Measurements from ENCODE around the gene CACNA1C.

The CACNA1C gene

DNA sequence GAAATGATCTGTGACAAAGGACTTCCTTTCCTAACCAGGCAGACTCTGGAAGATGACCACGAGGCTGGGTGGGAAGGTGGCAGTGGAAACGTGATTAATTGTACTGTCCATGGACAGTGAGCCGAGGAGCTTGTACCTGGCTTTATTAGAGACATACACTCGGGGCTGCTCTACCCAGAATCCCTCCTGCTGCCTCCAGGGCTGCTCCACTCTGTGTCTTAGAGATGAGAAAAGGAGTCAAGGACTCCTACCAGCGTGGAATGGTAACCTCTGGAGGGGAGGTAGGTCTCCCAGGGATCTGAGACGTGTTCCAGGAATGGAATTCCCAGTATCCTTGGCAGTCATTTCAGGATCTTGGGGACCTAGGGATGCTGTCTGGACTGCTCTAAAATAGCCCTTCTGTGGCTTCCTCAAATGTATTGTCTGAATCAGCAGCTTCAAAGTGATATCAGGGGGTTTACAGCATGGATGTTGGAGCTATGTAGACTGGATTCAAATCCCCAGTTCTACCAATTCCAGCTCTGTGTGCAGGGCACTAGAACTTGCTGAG lies 237.8 kb downstream of the CACNA1C start:
- DNase-seq (ENCODE audit: low spot score) (no peak), FAIRE-seq (peak; percentile 67)

GRCh38 chr12:2291182-2291832 lies 238.5 kb downstream of the CACNA1C start:
- DNase-seq (ENCODE audit: low spot score), result peak; percentile 89
- peak; percentile 5 for FAIRE-seq

- DNase-seq (ENCODE audit: low spot score) (no peak), FAIRE-seq (no peak)
Observed at GRCh38 chr12:2291947-2292346, 239.2 kb downstream of the CACNA1C start.

DNA sequence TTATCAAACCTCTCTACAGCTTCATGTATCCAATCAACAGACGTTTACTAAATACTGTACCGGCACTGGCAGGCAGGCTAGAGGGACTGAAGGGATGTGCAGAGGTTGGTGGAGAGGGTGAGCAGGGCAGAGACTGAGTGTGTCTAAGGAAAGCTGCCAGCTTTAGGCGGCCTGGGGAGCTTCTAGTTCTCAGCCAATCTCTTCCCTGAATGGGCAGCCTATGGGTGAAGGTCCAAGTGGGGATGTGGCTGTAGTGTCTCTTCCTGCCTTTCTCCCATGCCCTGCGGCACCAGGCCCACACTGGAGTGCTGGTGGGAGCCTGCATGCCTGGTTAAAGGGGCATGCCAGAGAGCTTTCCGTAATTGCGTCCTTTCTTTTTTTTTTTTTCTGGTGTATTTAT lies 239.8 kb downstream of the CACNA1C start:
- no peak for DNase-seq (ENCODE audit: low spot score)
- FAIRE-seq, result no peak

DNA sequence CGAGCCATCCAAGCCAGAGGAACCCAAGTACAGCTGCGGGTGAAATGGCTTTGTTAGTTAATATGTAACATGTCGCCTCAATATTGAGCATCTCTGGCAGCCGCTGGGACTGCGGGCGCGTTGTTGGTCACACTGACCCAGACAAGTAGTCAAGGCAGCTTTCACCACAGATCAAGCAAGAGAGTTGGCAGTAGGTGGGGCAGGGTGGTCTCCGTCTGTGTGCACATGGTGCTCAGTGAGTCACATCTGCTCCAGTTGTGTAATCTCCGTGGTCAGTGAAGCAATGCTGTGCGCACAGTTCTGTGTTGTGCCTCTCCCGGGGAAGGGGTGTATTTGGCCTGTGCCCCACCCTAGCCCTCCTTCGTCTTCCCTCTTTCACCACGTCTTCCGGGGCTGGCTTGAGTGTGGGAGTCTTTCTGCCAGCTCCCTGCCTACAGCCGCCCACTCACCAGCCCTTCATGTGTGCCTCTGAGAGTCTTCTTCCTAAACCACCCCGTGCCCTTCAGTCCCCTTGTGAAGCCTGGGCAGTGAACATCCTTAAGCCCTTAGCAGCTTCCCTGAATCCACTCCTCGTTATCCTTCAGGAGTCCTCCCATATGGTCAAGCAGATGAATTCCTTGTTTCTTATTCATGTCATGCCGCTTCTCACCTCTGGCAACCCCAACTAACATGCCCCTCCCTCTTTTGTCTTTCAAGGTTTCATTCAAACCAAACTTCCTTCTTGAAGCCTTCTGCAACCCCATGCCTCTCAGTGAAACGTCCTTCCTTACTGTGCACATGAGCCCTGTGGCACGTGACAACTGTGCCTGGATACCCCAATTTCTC lies 242.1 kb downstream of the CACNA1C start:
- FAIRE-seq, result peak; percentile 91
- DNase-seq (ENCODE audit: low spot score), result no peak

- FAIRE-seq (no peak), DNase-seq (ENCODE audit: low spot score) (no peak)
Observed at GRCh38 chr12:2295941-2296461, 243.2 kb downstream of the CACNA1C start.

GRCh38 chr12:2297004-2297403 lies 244.2 kb downstream of the CACNA1C start:
- no peak for DNase-seq (ENCODE audit: low spot score)
- FAIRE-seq, result no peak

GRCh38 chr12:2297658-2298057 lies 244.9 kb downstream of the CACNA1C start:
- DNase-seq (ENCODE audit: low spot score) (no peak), FAIRE-seq (no peak)

DNA sequence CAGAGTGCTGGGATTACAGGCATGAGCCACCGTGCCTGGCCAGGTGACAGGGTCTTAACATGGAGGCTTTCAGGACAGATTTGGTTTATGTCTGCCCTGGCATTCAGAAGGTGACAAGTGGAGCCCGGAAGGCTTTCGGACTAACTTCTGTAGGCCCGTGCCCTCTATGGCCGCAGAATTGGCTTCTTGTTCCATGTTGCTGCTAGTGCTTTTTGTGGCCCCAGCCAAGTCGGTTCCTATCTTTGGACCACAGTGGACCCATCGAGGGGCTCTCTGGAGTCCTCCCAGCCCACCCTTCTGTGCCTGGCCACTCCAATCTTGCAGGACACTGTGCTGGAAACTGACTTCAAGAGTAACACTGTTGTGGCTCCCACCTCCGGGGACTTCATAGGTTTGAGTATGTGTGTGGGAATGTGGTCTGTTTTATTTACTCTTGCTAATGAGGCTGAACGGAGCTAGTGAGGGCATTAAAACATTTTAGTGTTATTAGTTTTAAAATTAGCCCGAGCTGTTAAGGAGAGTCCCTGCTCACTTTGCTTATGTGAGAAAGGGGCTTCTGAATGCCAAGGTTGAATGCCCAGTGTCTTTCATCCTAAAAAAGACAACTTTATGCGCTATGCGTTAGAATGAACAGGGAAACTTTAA lies 245.9 kb downstream of the CACNA1C start:
- FAIRE-seq (no peak), DNase-seq (ENCODE audit: low spot score) (no peak)

- DNase-seq (ENCODE audit: low spot score), result no peak
- no peak for FAIRE-seq
Observed at GRCh38 chr12:2299206-2299605, 246.4 kb downstream of the CACNA1C start.

GRCh38 chr12:2300168-2300567 lies 247.4 kb downstream of the CACNA1C start:
- DNase-seq (ENCODE audit: low spot score) (no peak), FAIRE-seq (no peak)

DNA sequence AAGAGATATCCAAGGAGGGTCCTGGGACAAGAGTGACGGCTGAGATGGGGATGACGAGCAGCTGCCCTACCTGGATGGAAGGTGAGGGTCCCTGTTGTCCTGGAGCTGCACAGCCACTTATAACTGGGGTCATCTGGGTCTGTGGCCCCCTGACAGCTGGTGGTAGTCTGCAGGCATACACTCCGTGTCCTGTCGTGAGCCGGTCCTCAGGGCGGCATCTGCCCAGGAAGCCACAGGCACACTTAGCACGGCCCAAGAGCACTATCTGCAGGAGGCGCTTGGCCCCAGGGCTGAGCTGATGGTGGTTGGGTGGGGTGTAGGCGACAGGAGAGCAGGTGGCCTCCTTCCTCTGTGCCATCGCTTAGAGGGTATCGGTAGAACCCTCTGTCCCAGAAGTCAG lies 248.1 kb downstream of the CACNA1C start:
- DNase-seq (ENCODE audit: low spot score), result no peak
- peak; percentile 13 for FAIRE-seq

DNA sequence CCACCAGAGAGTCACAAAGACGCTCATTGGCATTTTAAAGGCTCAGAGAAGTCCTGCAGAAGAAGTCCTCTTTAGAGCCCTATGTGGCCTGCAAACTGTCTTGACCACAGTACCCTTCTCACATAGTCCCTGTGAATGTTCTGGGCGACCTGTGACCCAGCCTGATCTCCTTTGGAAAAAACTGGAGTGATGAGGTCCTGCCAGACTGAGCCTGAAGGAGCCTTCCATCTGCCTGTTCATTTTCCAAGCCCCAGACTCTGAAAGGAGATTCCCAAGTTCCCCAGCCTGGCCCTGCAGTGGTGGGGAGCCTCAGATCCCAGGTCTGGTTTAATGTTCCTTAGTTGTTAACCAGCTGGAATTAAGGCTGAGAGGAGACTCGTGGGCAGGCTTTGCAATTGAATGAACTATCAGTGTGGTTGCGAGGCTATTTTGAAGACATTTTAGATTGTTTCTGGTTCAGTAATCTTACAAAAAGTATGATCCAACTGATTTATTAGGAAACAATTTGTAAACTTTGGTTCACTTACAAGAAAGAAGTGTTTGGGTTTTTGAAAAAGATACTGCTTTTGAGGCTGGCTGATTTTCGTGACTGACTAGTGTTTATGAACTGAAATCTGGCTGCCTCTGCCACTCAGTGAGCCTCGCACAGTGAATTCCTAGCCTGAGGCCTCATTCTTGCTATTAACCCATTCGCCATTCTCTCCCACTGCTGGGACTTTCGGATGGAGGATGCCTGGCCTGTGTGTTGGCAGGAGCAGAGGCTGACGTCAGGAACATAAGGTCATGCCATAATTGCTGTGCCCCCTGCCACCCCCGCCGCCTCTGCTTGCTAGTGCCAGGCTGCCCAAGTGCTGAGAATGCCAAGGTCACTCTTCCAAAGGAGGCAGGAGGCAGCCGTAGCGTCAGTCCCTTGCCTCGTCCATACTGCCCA lies 249.0 kb downstream of the CACNA1C start:
- no peak for DNase-seq (ENCODE audit: low spot score)
- FAIRE-seq, result no peak

- DNase-seq (ENCODE audit: low spot score) (no peak), FAIRE-seq (no peak)
Observed at GRCh38 chr12:2302711-2303580, 250.2 kb downstream of the CACNA1C start.

GRCh38 chr12:2304223-2304622 lies 251.4 kb downstream of the CACNA1C start:
- peak; percentile 62 for FAIRE-seq

GRCh38 chr12:2306012-2306411 lies 253.2 kb downstream of the CACNA1C start:
- no peak for DNase-seq (ENCODE audit: low spot score)
- no peak for FAIRE-seq

More at GRCh38 chr12:2304223-2304622, 251.4 kb downstream of the CACNA1C start:
- no peak for DNase-seq (ENCODE audit: low spot score)

GRCh38 chr12:2306735-2307134 lies 253.9 kb downstream of the CACNA1C start:
- DNase-seq (ENCODE audit: low spot score) (no peak), FAIRE-seq (no peak)

GRCh38 chr12:2307550-2307949 lies 254.8 kb downstream of the CACNA1C start:
- no peak for FAIRE-seq
- DNase-seq (ENCODE audit: low spot score), result no peak

GRCh38 chr12:2309647-2310046 lies 256.9 kb downstream of the CACNA1C start:
- FAIRE-seq (no peak), DNase-seq (ENCODE audit: low spot score) (no peak)
